Measurements from ENCODE around the gene ME1.

GRCh38 chr6:83476971-83477370, 46.1 kb upstream of the ME1 start:
- no peak for TF ChIP-seq CTCF (IDR thresholded peaks at IDR 0.05)
- no peak for TF ChIP-seq POLR2A (IDR thresholded peaks at IDR 0.05)

All from esophagus squamous epithelium (tissue), 4 donors.